HG02610 (cell line): ENCODE measurements around the gene FBXO41.
A peak's percentile ranks its signal among the peaks of the same experiment; 100 is the strongest.

Experiments
- ATAC-seq: cut with Tn5 transposase; IDR thresholded peaks from one replicate; pipeline ENCODE4 v1.9.1; 2021; ENCODE audit warnings: mild to moderate bottlenecking, moderate library complexity; ENCODE audit not compliant: unreplicated experiment

FBXO41 gene

DNA sequence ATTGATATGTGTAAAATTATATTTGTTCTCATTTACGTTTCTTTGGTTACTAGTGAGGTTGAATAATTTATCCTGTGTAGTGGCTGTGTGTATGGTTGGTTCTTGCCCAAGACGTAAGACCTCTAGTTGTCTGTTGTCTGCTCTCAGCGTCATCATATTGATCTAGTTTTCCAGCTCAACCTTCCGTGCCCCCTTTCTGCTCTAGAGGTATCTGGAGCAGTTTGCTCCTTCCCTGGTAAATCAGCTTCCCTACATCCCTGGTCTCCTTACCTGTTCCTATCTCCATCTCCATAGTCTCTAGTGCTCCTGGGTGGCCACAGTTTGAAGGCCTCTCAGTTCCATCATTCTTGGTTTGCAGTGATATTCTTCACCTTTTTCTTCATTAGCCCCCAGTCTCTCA, 69.0 kb downstream of the FBXO41 start:
- ATAC-seq = no peak

GRCh38 chr2:73214120-73215035, 69.9 kb downstream of the FBXO41 start, which contains the start of gene SMYD5:
Gene SMYD5 (plus strand): TSS chr2:73214245. CDS start chr2:73214267, 22 bp downstream.
- peak; percentile 90 for ATAC-seq

DNA sequence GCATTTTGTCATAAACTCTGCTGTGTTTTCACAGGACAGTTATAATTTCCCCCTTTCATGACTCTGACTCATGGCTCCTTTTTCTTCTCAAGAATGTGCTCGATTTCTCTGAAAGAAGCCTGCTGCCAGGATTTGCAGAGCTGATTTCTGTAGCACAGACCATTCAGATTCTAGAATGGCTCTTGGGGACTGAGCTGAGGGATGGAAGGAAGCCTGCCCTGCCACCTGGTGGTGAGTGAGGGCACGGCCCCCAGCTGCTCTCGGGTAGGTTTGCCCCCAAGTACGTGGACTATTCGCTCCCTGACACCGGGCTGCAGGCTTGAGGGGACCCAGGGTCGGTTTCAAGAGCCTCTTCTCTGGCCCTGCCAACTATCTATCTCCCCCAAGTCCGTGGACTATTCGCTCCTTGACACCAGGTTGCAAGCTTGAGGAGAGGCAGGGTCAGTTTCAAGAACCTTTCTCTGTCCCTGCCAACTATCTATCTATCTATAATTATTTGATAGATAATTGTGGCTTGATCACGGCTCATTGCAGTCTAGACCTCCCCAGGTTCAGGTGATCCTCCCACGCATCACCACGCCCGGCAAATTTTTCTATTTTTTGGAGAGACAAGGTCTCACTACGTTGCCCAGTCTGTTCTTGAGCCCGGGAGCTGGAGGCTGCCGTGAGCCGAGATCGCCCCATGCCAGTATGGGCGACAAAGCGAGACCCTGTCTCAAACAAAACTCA, 71.7 kb downstream of the FBXO41 start:
- ATAC-seq = peak; percentile 66

- no peak for ATAC-seq
Observed at GRCh38 chr2:73212098-73212447, 72.2 kb downstream of the FBXO41 start.

- ATAC-seq = no peak
Observed at GRCh38 chr2:73210696-73211095, 73.6 kb downstream of the FBXO41 start.

GRCh38 chr2:73210019-73210418, 74.3 kb downstream of the FBXO41 start:
- no peak for ATAC-seq

DNA sequence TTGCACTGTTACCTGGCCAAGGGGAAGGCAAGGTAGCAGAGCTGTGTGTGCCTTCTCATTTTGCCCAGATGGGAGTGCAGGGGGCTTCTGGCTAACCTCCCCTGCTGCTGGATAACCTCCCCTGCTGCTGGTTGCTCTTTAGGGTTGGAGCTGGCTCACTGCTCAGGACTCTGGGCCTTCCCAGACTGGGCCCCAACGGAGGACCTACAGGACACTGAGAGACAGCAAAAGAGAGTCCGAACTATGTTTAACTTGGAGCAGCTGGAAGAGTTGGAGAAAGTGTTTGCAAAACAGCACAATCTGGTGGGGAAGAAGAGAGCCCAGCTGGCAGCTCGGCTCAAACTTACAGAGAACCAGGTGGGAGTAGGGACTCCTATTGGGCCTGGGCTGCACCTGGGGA, 76.0 kb downstream of the FBXO41 start:
- no peak for ATAC-seq

DNA sequence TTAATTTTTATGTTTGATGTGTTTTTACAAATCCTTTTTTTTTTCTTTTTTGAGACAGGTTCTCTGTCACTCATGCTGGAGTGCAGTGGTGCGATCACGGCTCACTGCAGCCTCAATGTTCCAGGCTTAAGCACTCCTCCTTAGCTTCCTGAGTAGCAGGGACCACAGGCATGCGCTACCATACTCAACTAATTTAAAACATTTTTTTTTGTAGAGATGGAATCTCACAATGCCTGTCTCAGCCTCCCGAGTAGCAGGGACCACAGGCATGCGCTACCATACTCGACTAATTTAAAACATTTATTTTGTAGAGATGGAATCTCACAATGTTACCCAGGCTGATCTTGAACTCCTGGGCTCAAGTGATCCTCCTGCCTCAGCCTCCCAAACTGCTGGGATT, 78.7 kb downstream of the FBXO41 start:
- ATAC-seq = no peak
